HUES6 (cell line): ENCODE measurements around the gene AQP1.

ENCODE experiments used
- H3K27ac ChIP-seq: 2 replicates; pipeline ENCODE4 v1.7.0; 2013; ENCODE audit warnings: low read depth, mild to moderate bottlenecking, low read length, inconsistent platforms
- H3K27me3 ChIP-seq: 2 replicates; pipeline ENCODE4 v1.6.1; 2013; ENCODE audit warnings: low read length; ENCODE audit not compliant: control insufficient read depth, insufficient read depth
- H3K36me3 ChIP-seq: 2 replicates; pipeline ENCODE4 v1.6.1; 2013; ENCODE audit warnings: low read length; ENCODE audit not compliant: control insufficient read depth, insufficient read depth
- H3K4me1 ChIP-seq: 2 replicates; pipeline ENCODE4 v1.6.1; 2013; ENCODE audit warnings: low read length; ENCODE audit not compliant: control insufficient read depth, insufficient read depth
- H3K4me3 ChIP-seq: 2 replicates; pipeline ENCODE4 v1.5.1; 2013; ENCODE audit warnings: low read depth, low read length
- H3K9ac ChIP-seq: one replicate; pipeline ENCODE4 v1.6.1; 2013; ENCODE audit warnings: mild to moderate bottlenecking, low read length
- H3K9me3 ChIP-seq: 2 replicates; pipeline ENCODE4 v1.6.1; 2013; ENCODE audit warnings: low read depth, low read length; ENCODE audit not compliant: control insufficient read depth, insufficient read depth

Gene AQP1

GRCh38 chr7:30969604-30969970 is 57.9 kb downstream of the AQP1 start:
- Histone ChIP-seq H3K27me3 (peaks cover 23% of the 10 kb centered on the region; the same call in 1 of the 2 replicates), H3K9ac (no peak overlapping the region), H3K9me3 (no peaks in the 10 kb centered on the region), H3K4me3 (no peak overlapping the region), H3K4me1 (no peaks in the 10 kb centered on the region), H3K36me3 (no peaks in the 10 kb centered on the region), H3K27ac (no peak overlapping the region)

- Histone ChIP-seq H3K36me3 (no peaks in the 10 kb centered on the region), H3K9me3 (no peaks in the 10 kb centered on the region), H3K27ac (no peak overlapping the region), H3K9ac (no peak overlapping the region), H3K4me3 (no peak overlapping the region), H3K4me1 (no peaks in the 10 kb centered on the region), H3K27me3 (peaks cover 19% of the 10 kb centered on the region; the same call in 1 of the 2 replicates)
These were observed 58.4 kb downstream of the AQP1 start for GRCh38 chr7:30970074-30970473.

- no peaks in the 10 kb centered on the region for H3K9me3 ChIP-seq
- H3K36me3 ChIP-seq, result no peaks in the 10 kb centered on the region
- peaks cover 19% of the 10 kb centered on the region; the same call in 1 of the 2 replicates for H3K27me3 ChIP-seq
- no peak overlapping the region for H3K27ac ChIP-seq
- no peak overlapping the region for H3K9ac ChIP-seq
- no peaks in the 10 kb centered on the region for H3K4me1 ChIP-seq
- no peak overlapping the region for H3K4me3 ChIP-seq
These were observed 59.0 kb downstream of the AQP1 start for GRCh38 chr7:30970594-30971094.

GRCh38 chr7:30971440-30971839 is 59.8 kb downstream of the AQP1 start:
- Histone ChIP-seq H3K9me3 (no peaks in the 10 kb centered on the region), H3K4me3 (no peak overlapping the region), H3K4me1 (no peaks in the 10 kb centered on the region), H3K27ac (no peak overlapping the region), H3K27me3 (peaks cover 19% of the 10 kb centered on the region; the same call in 1 of the 2 replicates), H3K36me3 (no peaks in the 10 kb centered on the region), H3K9ac (no peak overlapping the region)

GRCh38 chr7:30971840-30972563 is 60.3 kb downstream of the AQP1 start:
- peaks cover 19% of the 10 kb centered on the region; the same call in 1 of the 2 replicates for H3K27me3 ChIP-seq
- H3K9ac ChIP-seq, result no peak overlapping the region
- H3K4me3 ChIP-seq, result no peak overlapping the region
- no peak overlapping the region for H3K27ac ChIP-seq
- no peaks in the 10 kb centered on the region for H3K4me1 ChIP-seq
- H3K9me3 ChIP-seq, result no peaks in the 10 kb centered on the region
- H3K36me3 ChIP-seq, result no peaks in the 10 kb centered on the region

GRCh38 chr7:30973292-30973691 is 61.6 kb downstream of the AQP1 start:
- no peaks in the 10 kb centered on the region for H3K36me3 ChIP-seq
- peaks cover 26% of the 10 kb centered on the region; the same call in 1 of the 2 replicates for H3K27me3 ChIP-seq
- H3K4me1 ChIP-seq, result no peaks in the 10 kb centered on the region
- H3K9me3 ChIP-seq, result no peaks in the 10 kb centered on the region
- H3K4me3 ChIP-seq, result no peak overlapping the region
- no peak overlapping the region for H3K9ac ChIP-seq
- no peak overlapping the region for H3K27ac ChIP-seq

- Histone ChIP-seq H3K27me3 (peaks cover 29% of the 10 kb centered on the region; the same call in 1 of the 2 replicates), H3K4me3 (no peak overlapping the region), H3K4me1 (no peaks in the 10 kb centered on the region), H3K9ac (no peak overlapping the region), H3K27ac (no peak overlapping the region), H3K36me3 (no peaks in the 10 kb centered on the region), H3K9me3 (no peaks in the 10 kb centered on the region)
These were observed 62.3 kb downstream of the AQP1 start for GRCh38 chr7:30973791-30974604.

- Histone ChIP-seq H3K9me3 (no peaks in the 10 kb centered on the region), H3K36me3 (no peaks in the 10 kb centered on the region), H3K27ac (no peak overlapping the region), H3K27me3 (peaks cover 33% of the 10 kb centered on the region; the same call in 1 of the 2 replicates), H3K4me1 (no peaks in the 10 kb centered on the region), H3K4me3 (no peak overlapping the region), H3K9ac (no peak overlapping the region)
These were observed 63.1 kb downstream of the AQP1 start for GRCh38 chr7:30974605-30975255.
